Ishikawa (cell line): ENCODE measurements around the gene ACP7.

Experiments
- EP300 ChIP-seq: IDR thresholded peaks from 2 replicates; pipeline ENCODE4 v1.6.1; 2012; ENCODE audit warnings: borderline replicate concordance
- TAF1 ChIP-seq: IDR thresholded peaks from 2 replicates; pipeline ENCODE4 v1.6.1; 2012; ENCODE audit warnings: low read depth, mild to moderate bottlenecking
- TCF12 ChIP-seq: IDR thresholded peaks from 2 replicates; pipeline ENCODE4 v1.6.1; 2012; ENCODE audit warnings: low read depth
- TF ChIP-seq, protein P1 (sequence below): IDR thresholded peaks from 2 replicates; pipeline ENCODE4 v1.6.1; 2012

DNA sequence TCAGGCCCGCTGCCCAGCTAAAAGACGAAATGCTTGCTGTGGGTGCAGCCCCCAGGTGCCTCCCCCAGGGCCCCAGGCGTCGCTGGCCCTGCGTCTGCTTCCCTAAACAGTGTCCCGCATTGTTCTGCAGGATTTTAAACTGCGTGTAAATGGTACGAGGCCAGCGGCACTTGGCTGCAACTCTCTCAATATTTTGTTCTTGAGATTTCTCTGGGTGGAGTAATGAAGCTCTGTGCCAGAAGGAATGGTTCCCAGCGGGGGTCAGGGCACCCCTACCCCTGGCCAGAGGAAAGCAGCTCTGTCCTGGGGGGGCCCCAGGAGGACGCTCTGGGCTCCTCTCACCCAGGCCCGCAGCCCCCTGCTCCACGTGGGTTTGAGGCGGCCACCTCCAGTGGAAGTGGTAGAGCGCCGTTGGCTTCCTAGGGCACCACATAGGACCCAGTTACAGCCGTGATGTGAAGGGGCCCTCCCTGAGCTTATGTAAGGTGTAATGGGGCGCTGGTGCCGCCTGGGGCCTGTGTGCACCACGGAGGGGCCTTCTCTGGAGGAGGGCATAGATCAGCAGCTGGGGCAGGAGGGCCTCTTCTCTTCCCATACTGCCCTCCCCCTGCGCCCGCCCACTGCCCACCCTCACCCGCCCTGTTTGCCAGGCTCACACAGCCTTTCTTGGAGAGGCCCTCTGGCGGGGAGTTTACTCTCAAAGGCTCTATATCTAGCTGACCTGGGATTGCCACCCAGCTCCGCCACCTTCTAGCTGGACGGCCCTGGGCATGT lies 61.2 kb downstream of the ACP7 start:
- TF ChIP-seq TCF12 (no peak), EP300 (no peak), TAF1 (no peak)
- TF ChIP-seq, protein P1, sequence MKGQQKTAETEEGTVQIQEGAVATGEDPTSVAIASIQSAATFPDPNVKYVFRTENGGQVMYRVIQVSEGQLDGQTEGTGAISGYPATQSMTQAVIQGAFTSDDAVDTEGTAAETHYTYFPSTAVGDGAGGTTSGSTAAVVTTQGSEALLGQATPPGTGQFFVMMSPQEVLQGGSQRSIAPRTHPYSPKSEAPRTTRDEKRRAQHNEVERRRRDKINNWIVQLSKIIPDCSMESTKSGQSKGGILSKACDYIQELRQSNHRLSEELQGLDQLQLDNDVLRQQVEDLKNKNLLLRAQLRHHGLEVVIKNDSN: no peak
